K562 (cell line): ENCODE measurements around the gene CAPN2. TPM values are rescaled to one million over a fixed set of nuclear protein-coding genes. Genes with fewer than 3 reads are reported as not detected.

Experiments used
- ARNT ChIP-seq, 2 experiments: fragments of 450-650 bp; IDR thresholded peaks; 2 replicates each; pipeline ENCODE4 v1.6.1; 2016; ENCODE audit warnings: mild to moderate bottlenecking in 1 of 2
- CHD2 ChIP-seq: IDR thresholded peaks from 2 replicates; pipeline ENCODE4 v1.6.1; 2011; ENCODE audit warnings: low read depth, low read length
- HDAC3 ChIP-seq: fragments of 450-650 bp; IDR thresholded peaks from 2 replicates; pipeline ENCODE4 v1.6.1; 2018; ENCODE audit warnings: borderline replicate concordance, mild to moderate bottlenecking, moderate library complexity; ENCODE audit not compliant: partially characterized antibody
- KAT8 ChIP-seq: fragments of 450-650 bp; IDR thresholded peaks from 2 replicates; pipeline ENCODE4 v1.6.1; 2016; ENCODE audit warnings: low read depth, mild to moderate bottlenecking
- MAZ ChIP-seq, 2 experiments: fragments of 450-650 bp in 1 of 2; sonication (generic) in 1 of 2; formaldehyde crosslinking; IDR thresholded peaks in 1 of 2; conservative IDR thresholded peaks in 1 of 2; 2 replicates each; pipeline versions ENCODE4 v1.4.0 to v1.5.0; 2020; ENCODE audit warnings: mild to moderate bottlenecking in 1 of 2, missing genetic modification reagents in 1 of 2
- MEF2A ChIP-seq: IDR thresholded peaks from 2 replicates; pipeline ENCODE4 v1.6.1; 2011; ENCODE audit warnings: low read depth, mild to moderate bottlenecking, low read length, moderate library complexity; ENCODE audit not compliant: control insufficient read depth
- MTA2 ChIP-seq: fragments of 450-650 bp; IDR thresholded peaks from 2 replicates; pipeline ENCODE4 v1.6.1; 2016; ENCODE audit warnings: low read depth
- NCOR1 ChIP-seq: fragments of 450-650 bp; IDR thresholded peaks from 2 replicates; pipeline ENCODE4 v1.6.1; 2016; ENCODE audit warnings: mild to moderate bottlenecking, moderate library complexity
- POLR2B ChIP-seq: fragments of 450-650 bp; IDR thresholded peaks from 2 replicates; pipeline ENCODE4 v1.6.1; 2018; ENCODE audit warnings: low read depth; ENCODE audit not compliant: partially characterized antibody
- RAD51 ChIP-seq: fragments of 450-650 bp; IDR thresholded peaks from 2 replicates; pipeline ENCODE4 v1.7.1; 2016; ENCODE audit warnings: low read depth, mild to moderate bottlenecking, borderline replicate concordance
- SMARCC2 ChIP-seq: fragments of 450-650 bp; IDR thresholded peaks from 2 replicates; pipeline ENCODE4 v1.6.1; 2017; ENCODE audit warnings: antibody characterized with exemption, moderate library complexity, mild to moderate bottlenecking, low read depth
- ZBTB7A ChIP-seq: IDR thresholded peaks from 2 replicates; pipeline ENCODE4 v1.6.1; 2011; ENCODE audit warnings: low read depth, mild to moderate bottlenecking, low read length, moderate library complexity, borderline replicate concordance; ENCODE audit not compliant: control insufficient read depth
- ZC3H8 ChIP-seq: fragments of 450-650 bp; IDR thresholded peaks from 2 replicates; pipeline ENCODE4 v1.6.1; 2017
- ZFP30 ChIP-seq: fragments of 250-450 bp; sonication (Bioruptor Pico); IDR thresholded peaks from 2 replicates; pipeline ENCODE4 v1.8.0; 2022; ENCODE audit warnings: moderate library complexity, mild to moderate bottlenecking, inconsistent platforms, borderline replicate concordance
- ZNF384 ChIP-seq: IDR thresholded peaks from 2 replicates; pipeline ENCODE4 v1.6.1; 2012; ENCODE audit warnings: low read depth, low read length, improper control_type of control experiment
- ZNF830 ChIP-seq: fragments of 250-450 bp; sonication (Bioruptor Pico); IDR thresholded peaks from 2 replicates; pipeline ENCODE4 v1.5.0; 2021; ENCODE audit warnings: mild to moderate bottlenecking
- polyA plus RNA-seq, 8 experiments: library from polyadenylated mRNA; depleted of rRNA in 4 of 8; stranded (reverse) in 5 of 8; unstranded in 3 of 8; fragments of >200 nt; fragmentation: Nextera tagmentation in 2 of 8; fragmentation: Illumina TruSeq in 1 of 8; extraction: Ambion mirVana in 2 of 8; extraction: Trizol in 1 of 8; gene quantifications; 2 replicates each; pipeline versions ENCODE4 v1.2.1 to v1.2.3, GENCODE V29; 2011 to 2014; ENCODE audit warnings: inconsistent platforms in 1 of 8, missing spikeins in 1 of 8
- total RNA-seq, 7 experiments: library from RNA; depleted of rRNA in 6 of 7; stranded (reverse); fragments of >200 nt in 6 of 7; fragmentation: Illumina TruSeq in 2 of 7; extraction: Trizol in 2 of 7; gene quantifications; 2 replicates each; pipeline versions ENCODE4 v1.2.1 to v1.2.3, GENCODE V29; 2011 to 2021; ENCODE audit warnings: low replicate concordance in 1 of 7
- TF ChIP-seq, protein P1 (sequence below): fragments of 450-650 bp; IDR thresholded peaks from 2 replicates; pipeline ENCODE4 v1.6.1; 2016; ENCODE audit warnings: low read depth

CAPN2 gene
- total and polyA plus RNA-seq, 9 of the 15 experiments (the other 6 are each of a cell fraction or from before 2014, with no cell fraction given), result 24.6 to 157 (median 101) TPM

DNA sequence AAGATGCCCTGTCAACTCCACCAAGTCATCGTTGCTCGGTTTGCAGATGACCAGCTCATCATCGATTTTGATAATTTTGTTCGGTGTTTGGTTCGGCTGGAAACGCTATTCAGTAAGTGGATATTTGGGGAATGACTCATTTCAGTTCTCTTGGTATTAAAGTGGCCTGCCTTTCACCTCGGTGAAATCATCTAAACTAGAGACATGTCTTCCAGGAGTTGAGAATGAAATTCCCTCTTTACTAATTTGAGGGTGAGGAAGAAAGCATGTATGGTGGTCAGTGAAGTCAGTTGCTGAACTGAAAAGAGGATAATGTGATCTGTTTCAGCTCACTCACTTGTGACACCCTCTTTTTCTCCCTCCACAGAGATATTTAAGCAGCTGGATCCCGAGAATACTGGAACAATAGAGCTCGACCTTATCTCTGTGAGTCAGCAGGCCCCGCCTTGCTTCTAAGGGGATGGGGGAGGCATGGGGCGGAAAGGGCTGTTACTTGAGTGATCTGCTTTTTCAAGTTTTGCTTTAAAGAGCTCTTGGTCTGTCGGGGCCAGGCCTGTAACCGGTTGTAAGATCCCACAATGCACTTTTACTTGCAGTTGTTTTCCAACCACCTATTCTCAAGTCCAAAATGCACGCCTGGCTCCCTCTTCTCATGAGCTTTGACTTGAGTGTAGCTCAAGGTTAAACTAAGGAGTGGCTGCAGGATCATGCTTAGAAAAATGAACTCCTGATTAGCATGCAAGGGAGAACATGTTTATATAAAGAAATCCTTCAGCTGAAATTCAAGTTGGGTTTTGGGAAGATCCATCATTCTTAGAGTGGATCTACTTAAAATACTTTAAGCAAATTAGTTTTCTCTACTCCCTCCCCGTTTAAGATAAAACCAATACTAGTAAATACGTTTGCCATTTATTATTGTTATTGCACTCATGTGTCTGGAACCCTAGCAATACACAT is 59.8 kb downstream of the CAPN2 start (continued):
- TF ChIP-seq SMARCC2 (peak; percentile 95), HDAC3 (peak; percentile 72), ZNF830 (peak; percentile 80; the same call in 1 of the 2 replicates), MAZ (CRISPR knock-in tag; conservative IDR thresholded peaks at IDR 0.05 in 1 of 2, IDR thresholded peaks at IDR 0.05 in 1 of 2) (peak; percentile 70 to 89), CHD2 (no peak), POLR2B (peak; percentile 72), ZBTB7A (peak; percentile 76; the same call in 1 of the 2 replicates), RAD51 (0 out of 2 replicates have a peak, but pooled peaks have one; percentile 20), ARNT (IDR thresholded peaks at IDR 0.05) (peak; percentile 33 to 87; a peak in 3 of 4 replicates), NCOR1 (peak; percentile 85), ZFP30 (CRISPR knock-in tag) (no peak), MTA2 (peak; percentile 68), KAT8 (no peak), ZC3H8 (no peak), MEF2A (peak; percentile 30; the same call in 1 of the 2 replicates), ZNF384 (0 out of 2 replicates have a peak, but pooled peaks have one; percentile 14)
- TF ChIP-seq, protein P1, sequence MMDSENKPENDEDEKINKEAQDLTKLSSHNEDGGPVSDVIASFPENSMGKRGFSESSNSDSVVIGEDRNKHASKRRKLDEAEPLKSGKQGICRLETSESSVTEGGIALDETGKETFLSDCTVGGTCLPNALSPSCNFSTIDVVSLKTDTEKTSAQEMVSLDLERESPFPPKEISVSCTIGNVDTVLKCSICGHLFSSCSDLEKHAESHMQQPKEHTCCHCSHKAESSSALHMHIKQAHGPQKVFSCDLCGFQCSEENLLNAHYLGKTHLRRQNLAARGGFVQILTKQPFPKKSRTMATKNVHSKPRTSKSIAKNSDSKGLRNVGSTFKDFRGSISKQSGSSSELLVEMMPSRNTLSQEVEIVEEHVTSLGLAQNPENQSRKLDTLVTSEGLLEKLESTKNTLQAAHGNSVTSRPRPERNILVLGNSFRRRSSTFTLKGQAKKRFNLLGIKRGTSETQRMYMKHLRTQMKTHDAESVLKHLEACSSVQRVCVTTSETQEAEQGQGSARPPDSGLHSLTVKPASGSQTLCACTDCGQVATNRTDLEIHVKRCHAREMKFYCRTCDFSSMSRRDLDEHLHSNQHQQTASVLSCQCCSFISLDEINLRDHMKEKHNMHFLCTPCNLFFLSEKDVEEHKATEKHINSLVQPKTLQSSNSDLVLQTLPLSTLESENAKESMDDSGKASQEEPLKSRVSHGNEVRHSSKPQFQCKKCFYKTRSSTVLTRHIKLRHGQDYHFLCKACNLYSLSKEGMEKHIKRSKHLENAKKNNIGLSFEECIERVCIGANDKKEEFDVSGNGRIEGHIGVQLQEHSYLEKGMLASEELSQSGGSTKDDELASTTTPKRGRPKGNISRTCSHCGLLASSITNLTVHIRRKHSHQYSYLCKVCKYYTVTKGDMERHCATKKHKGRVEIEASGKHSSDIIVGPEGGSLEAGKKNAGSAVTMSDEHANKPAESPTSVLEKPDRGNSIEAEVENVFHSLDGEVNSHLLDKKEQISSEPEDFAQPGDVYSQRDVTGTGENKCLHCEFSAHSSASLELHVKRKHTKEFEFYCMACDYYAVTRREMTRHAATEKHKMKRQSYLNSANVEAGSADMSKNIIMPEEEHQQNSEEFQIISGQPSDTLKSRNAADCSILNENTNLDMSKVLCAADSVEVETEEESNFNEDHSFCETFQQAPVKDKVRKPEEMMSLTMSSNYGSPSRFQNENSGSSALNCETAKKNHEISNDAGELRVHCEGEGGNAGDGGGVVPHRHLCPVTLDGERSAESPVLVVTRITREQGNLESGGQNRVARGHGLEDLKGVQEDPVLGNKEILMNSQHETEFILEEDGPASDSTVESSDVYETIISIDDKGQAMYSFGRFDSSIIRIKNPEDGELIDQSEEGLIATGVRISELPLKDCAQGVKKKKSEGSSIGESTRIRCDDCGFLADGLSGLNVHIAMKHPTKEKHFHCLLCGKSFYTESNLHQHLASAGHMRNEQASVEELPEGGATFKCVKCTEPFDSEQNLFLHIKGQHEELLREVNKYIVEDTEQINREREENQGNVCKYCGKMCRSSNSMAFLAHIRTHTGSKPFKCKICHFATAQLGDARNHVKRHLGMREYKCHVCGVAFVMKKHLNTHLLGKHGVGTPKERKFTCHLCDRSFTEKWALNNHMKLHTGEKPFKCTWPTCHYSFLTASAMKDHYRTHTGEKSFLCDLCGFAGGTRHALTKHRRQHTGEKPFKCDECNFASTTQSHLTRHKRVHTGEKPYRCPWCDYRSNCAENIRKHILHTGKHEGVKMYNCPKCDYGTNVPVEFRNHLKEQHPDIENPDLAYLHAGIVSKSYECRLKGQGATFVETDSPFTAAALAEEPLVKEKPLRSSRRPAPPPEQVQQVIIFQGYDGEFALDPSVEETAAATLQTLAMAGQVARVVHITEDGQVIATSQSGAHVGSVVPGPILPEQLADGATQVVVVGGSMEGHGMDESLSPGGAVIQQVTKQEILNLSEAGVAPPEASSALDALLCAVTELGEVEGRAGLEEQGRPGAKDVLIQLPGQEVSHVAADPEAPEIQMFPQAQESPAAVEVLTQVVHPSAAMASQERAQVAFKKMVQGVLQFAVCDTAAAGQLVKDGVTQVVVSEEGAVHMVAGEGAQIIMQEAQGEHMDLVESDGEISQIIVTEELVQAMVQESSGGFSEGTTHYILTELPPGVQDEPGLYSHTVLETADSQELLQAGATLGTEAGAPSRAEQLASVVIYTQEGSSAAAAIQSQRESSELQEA, result no peak; the same call in 1 of the 2 replicates
